ENCODE data around the gene MCRIP1.

- TF ChIP-seq POLR2A (IDR thresholded peaks at IDR 0.05; ENCODE audit: low read length) (no peak), GATA1 (IDR thresholded peaks at IDR 0.05; ENCODE audit: low read depth, low read length) (no peak)
Measured at GRCh38 chr17:81851423-81851822, 18.3 kb upstream of the MCRIP1 start.
